Psoas muscle (tissue), 8 donors: Measurements from ENCODE around the gene TCN1. TPM values are rescaled to one million over a fixed set of nuclear protein-coding genes. Genes with fewer than 3 reads are reported as not detected.

ENCODE experiments used
- ATAC-seq, 4 donors: fragments of 200-7000 bp; cut with Tn5 transposase; one replicate each; pipeline ENCODE4 v1.9.1; 2020; ENCODE audit warnings: moderate library complexity in 3 of 4, mild to moderate bottlenecking in 2 of 4
- DNase-seq, 2 donors: peaks; one replicate each; pipeline ENCODE4 v3.0.0-alpha.2; 2020
- H3K27ac ChIP-seq: fragments of 200-600 bp; one replicate; pipeline ENCODE4 v1.8.0; 2022
- H3K27me3 ChIP-seq, 3 donors: fragments of 200-600 bp in 1 of 3; one replicate each; pipeline versions ENCODE4 v1.6.1 to v1.8.0; 2013 to 2022; ENCODE audit warnings: low read length in 2 of 3, mild to moderate bottlenecking in 2 of 3, moderate library complexity in 1 of 3; ENCODE audit not compliant: insufficient read depth in 3 of 3
- H3K36me3 ChIP-seq, 2 donors: fragments of 200-600 bp in 1 of 2; one replicate each; pipeline versions ENCODE4 v1.6.1 to v1.8.0; 2013 to 2022; ENCODE audit warnings: low read depth in 1 of 2, mild to moderate bottlenecking in 1 of 2, moderate library complexity in 1 of 2; ENCODE audit not compliant: insufficient read depth in 1 of 2
- H3K4me1 ChIP-seq: fragments of 200-600 bp; one replicate; pipeline ENCODE4 v1.8.0; 2022
- H3K4me3 ChIP-seq: fragments of 200-600 bp; one replicate; pipeline ENCODE4 v1.8.0; 2022; ENCODE audit warnings: mild to moderate bottlenecking
- H3K9me3 ChIP-seq: fragments of 200-600 bp; one replicate; pipeline ENCODE4 v1.8.0; 2022
- WGBS, 3 donors: extraction: QIAGEN DNeasy Blood & Tissue Kit; methylation state at CpG; one replicate each; pipeline versions ENCODE4 v1.1.6 to v1.1.7; 2013; 5-methylcytosine and 5-hydroxymethylcytosine counted together
- intact Hi-C, 2 donors: fragments of 100-400 bp; cut with DNase I; formaldehyde crosslinking; loops; one replicate each; pipeline versions ENCODE4 v1.11.0 to v1.14.2; 2022
- polyA plus RNA-seq, 3 donors: library from polyadenylated mRNA; stranded (reverse); fragments of 200-250 nt; gene quantifications; one replicate each; pipeline ENCODE4 v1.2.3, GENCODE V29; 2013
- total RNA-seq, 4 donors: library from RNA; stranded (reverse); fragmentation: NEBNext Ultra II Directional in 2 of 4; extraction: Animal tissue kit (Norgen Biotek cat#: 25700) in 2 of 4; gene quantifications; one replicate each; pipeline versions ENCODE4 v1.2.1 to v1.2.4, GENCODE V29; 2021 to 2023
- TF ChIP-seq, protein P1 (sequence below): fragments of 200-600 bp; IDR thresholded peaks from one replicate; pipeline ENCODE4 v1.8.0; 2022; ENCODE audit warnings: antibody characterized with exemption
- donor health status: healthy with polysubstance abuse.
- donor health status: DM: no; HTN: no; CAD: no; lungs with moderate emphysema.
- donor health status: Bipolar disorder and iron deficiency.
- donor health status: healthy.
- donor health status: DM: yes; HTN: yes; CAD: no.
- donor health status: DM: no; HTN: no; CAD: no.
- donor health status: DM: no; HTN: no; CAD: no.
- donor health status: DM: yes; HTN: yes; CAD: no.

The TCN1 gene
- total and polyA plus RNA-seq, 7 donors: 0.44 TPM; not detected in 6

DNA sequence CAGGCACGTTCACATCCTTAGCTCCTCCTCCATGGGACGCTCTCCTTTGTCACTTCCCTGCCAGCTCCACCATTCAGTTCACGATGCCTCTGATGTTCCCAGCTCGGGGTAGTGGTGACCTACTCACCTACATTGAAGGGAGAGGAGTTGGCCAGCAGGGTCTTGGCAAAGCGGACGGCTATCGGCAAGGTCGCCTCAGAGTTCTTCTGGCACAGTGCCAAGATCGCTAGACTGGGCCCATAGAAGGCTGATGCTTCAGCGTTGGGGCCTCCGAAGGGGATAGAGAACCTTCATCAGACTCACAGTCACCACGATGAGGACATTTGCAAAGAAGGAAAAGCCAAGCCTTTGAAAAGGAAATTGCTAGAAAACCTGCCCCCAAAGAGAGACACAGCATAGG lies 24.0 kb downstream of the TCN1 start:
- Histone ChIP-seq H3K27ac (no peak overlapping the region), H3K4me1 (no peaks in the 10 kb centered on the region), H3K4me3 (no peak overlapping the region), H3K36me3 (no peaks in the 10 kb centered on the region), H3K9me3 (no peaks in the 10 kb centered on the region), H3K27me3 (no peaks in the 10 kb centered on the region)
- no peak for DNase-seq
- TF ChIP-seq, protein P1, sequence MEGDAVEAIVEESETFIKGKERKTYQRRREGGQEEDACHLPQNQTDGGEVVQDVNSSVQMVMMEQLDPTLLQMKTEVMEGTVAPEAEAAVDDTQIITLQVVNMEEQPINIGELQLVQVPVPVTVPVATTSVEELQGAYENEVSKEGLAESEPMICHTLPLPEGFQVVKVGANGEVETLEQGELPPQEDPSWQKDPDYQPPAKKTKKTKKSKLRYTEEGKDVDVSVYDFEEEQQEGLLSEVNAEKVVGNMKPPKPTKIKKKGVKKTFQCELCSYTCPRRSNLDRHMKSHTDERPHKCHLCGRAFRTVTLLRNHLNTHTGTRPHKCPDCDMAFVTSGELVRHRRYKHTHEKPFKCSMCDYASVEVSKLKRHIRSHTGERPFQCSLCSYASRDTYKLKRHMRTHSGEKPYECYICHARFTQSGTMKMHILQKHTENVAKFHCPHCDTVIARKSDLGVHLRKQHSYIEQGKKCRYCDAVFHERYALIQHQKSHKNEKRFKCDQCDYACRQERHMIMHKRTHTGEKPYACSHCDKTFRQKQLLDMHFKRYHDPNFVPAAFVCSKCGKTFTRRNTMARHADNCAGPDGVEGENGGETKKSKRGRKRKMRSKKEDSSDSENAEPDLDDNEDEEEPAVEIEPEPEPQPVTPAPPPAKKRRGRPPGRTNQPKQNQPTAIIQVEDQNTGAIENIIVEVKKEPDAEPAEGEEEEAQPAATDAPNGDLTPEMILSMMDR: no peak
- 71 to 74% (median 72%) methylated on average over 12 of the region's 12 CpGs for WGBS, 3 donors
- intact Hi-C loops: no loop called here
- ATAC-seq: no peak

DNA sequence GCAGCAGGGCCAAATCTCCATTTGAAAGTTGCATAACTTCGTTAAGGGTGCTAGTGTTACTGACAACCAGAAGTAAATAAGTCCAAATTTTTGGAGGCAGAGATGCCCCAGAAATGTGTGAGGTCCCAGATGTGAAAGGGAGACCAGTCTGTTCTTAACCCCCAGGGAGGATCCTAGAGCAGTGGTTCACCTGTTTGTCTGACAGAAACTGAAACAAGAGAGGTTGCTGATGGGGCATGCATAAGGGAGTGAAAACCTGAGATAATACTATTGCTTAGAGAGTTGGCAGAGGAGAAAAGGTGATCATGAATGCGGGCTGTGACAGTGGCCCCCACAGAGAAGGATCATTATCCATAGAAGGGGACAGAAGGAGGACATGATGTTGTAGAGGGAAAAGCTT lies 24.8 kb downstream of the TCN1 start:
- Histone ChIP-seq H3K27ac (no peak overlapping the region), H3K9me3 (no peaks in the 10 kb centered on the region), H3K4me3 (no peak overlapping the region), H3K4me1 (no peaks in the 10 kb centered on the region), H3K36me3 (no peaks in the 10 kb centered on the region), H3K27me3 (no peaks in the 10 kb centered on the region)
- DNase-seq: no peak
- WGBS, 3 donors: 73 to 89% (median 84%) methylated on average over 2 of the region's 2 CpGs
- TF ChIP-seq, protein P1: no peak
- intact Hi-C loops: no loop called here
- ATAC-seq: no peak

DNA sequence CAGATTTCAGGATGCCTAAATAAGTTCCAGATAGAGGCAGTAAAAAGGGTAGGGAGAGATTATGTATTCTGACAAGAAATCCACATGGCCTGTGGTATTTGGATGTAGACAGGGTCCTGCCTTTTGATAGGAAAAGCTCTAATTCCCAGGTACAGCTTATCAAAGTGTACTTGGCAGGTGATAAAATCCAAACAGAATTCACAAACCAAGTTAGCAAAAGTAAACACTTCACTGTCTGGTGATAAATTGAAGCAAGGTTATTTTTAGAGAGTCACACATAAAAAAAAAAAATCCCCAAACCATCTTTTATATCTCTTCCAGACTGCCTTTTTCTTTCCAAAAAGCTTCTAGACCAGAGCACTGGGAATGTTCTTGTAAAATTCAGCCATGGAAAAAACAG lies 26.7 kb downstream of the TCN1 start:
- intact Hi-C loops: no loop called here
- Histone ChIP-seq H3K27me3 (no peaks in the 10 kb centered on the region), H3K4me1 (no peaks in the 10 kb centered on the region), H3K9me3 (no peaks in the 10 kb centered on the region), H3K36me3 (no peaks in the 10 kb centered on the region), H3K27ac (no peak overlapping the region), H3K4me3 (no peak overlapping the region)
- ATAC-seq (no peak), DNase-seq (no peak)
- TF ChIP-seq, protein P1: no peak

DNA sequence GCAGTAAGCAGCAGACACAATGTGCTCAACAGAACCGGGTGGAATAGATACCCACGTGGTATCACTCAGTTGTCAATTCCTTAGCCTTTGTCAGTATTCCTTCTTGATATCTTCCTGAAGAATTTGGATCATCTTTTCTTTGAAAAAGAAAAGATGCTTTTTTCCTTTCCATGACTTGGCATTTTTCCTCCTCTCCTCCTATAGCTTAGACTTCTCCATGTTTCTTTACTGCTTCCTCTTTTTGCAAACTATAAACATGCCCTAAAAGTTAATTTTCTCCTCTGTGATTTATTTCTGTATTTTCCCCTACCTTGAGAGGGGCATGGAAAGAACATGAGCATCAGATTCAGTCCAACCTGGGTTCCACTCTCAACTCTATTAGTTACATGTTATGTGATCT lies 32.7 kb downstream of the TCN1 start:
- no peak overlapping the region for H3K4me3 ChIP-seq
- H3K27ac ChIP-seq: no peak overlapping the region
- no peaks in the 10 kb centered on the region for H3K36me3 ChIP-seq
- no peak for ATAC-seq
- no peaks in the 10 kb centered on the region for H3K27me3 ChIP-seq
- H3K4me1 ChIP-seq: no peaks in the 10 kb centered on the region
- 72 to 92% (median 89%) methylated on average over 2 of the region's 2 CpGs for WGBS, 3 donors
- intact Hi-C loops: no loop called here
- no peaks in the 10 kb centered on the region for H3K9me3 ChIP-seq
- TF ChIP-seq, protein P1: no peak
- no peak for DNase-seq

DNA sequence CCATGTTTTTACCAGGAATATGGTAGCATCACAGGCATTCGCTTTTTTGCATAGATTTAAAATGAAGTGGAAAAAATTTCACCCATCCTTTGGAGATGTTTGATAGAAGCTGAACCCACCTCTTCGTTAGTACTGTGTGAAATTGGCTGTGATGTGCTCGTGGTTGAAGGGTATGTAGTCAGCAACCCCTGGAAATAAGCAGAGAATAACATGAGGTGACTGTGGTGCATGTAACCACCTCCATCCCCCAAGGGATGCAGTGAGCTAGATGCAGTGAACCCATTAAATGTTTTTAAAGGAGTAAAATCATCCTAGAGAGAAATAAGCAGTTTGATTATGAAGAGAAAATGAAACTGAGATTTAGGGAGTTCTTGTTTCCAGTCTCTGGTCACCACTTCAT lies 36.9 kb downstream of the TCN1 start:
- WGBS, 3 donors: 69 to 78% (median 70%) methylated on average over 3 of the region's 3 CpGs
- Histone ChIP-seq H3K4me3 (no peak overlapping the region), H3K9me3 (no peaks in the 10 kb centered on the region), H3K36me3 (no peaks in the 10 kb centered on the region), H3K4me1 (no peaks in the 10 kb centered on the region), H3K27ac (no peak overlapping the region), H3K27me3 (no peaks in the 10 kb centered on the region)
- TF ChIP-seq, protein P1: no peak
- no peak for DNase-seq
- intact Hi-C loops: no loop called here
- ATAC-seq: no peak
